Endothelial cell of hepatic sinusoid (primary cell): ENCODE results near the gene MROH2A.

Source experiments
- in situ Hi-C: cut with HindIII; loops from 2 replicates; pipeline ENCODE4 v1.10.0; 2017; ENCODE audit warnings: low sequenced_read_pairs

MROH2A gene

GRCh38 chr2:233832414-233832813 is 54.3 kb downstream of the MROH2A start:
- in situ Hi-C loops: no loop called here

GRCh38 chr2:233832869-233833311 is 54.8 kb downstream of the MROH2A start:
- in situ Hi-C loops: no loop called here

GRCh38 chr2:233833345-233833744 is 55.2 kb downstream of the MROH2A start:
- in situ Hi-C loops: no loop called here

- in situ Hi-C loops: no loop called here
Observed at GRCh38 chr2:233835230-233836186, 57.4 kb downstream of the MROH2A start.

GRCh38 chr2:233836359-233836758 is 58.2 kb downstream of the MROH2A start:
- in situ Hi-C loops: no loop called here

GRCh38 chr2:233837694-233838229 is 59.6 kb downstream of the MROH2A start:
- in situ Hi-C loops: no loop called here

GRCh38 chr2:233838251-233838650 is 60.1 kb downstream of the MROH2A start:
- in situ Hi-C loops: no loop called here

GRCh38 chr2:233838726-233839446 is 60.8 kb downstream of the MROH2A start:
- in situ Hi-C loops: no loop called here

GRCh38 chr2:233839447-233839820 is 61.3 kb downstream of the MROH2A start:
- in situ Hi-C loops: no loop called here

- in situ Hi-C loops: loop anchor here (5.0 kb wide), 1 partner anchor 68 kb away; no protein-coding TSS in a partner anchor
Observed at GRCh38 chr2:233840520-233840919, 62.4 kb downstream of the MROH2A start.

- in situ Hi-C loops: loop anchor here (5.0 kb wide), 1 partner anchor 69 kb away; no protein-coding TSS in a partner anchor
Observed at GRCh38 chr2:233841183-233841582, 63.1 kb downstream of the MROH2A start.

- in situ Hi-C loops: loop anchor here (5.0 kb wide), 1 partner anchor 72 kb away; no protein-coding TSS in a partner anchor
Observed at GRCh38 chr2:233844064-233844807, 66.1 kb downstream of the MROH2A start.

- in situ Hi-C loops: loop anchor here (5.0 kb wide), 1 partner anchor 73 kb away; no protein-coding TSS in a partner anchor
Observed at GRCh38 chr2:233844836-233845235, 66.7 kb downstream of the MROH2A start.

- in situ Hi-C loops: no loop called here
Observed at GRCh38 chr2:233845301-233846060, 67.4 kb downstream of the MROH2A start.

GRCh38 chr2:233846387-233847247 is 68.5 kb downstream of the MROH2A start:
- in situ Hi-C loops: no loop called here

- in situ Hi-C loops: no loop called here
Observed at GRCh38 chr2:233847248-233847898, 69.2 kb downstream of the MROH2A start.

- in situ Hi-C loops: no loop called here
Observed at GRCh38 chr2:233848276-233848675, 70.1 kb downstream of the MROH2A start.

GRCh38 chr2:233849607-233850271 is 71.6 kb downstream of the MROH2A start:
- in situ Hi-C loops: no loop called here
